K562 (cell line): ENCODE results near the gene PPFIA3. TPM values are rescaled to one million over a fixed set of nuclear protein-coding genes. Genes with fewer than 3 reads are reported as not detected.

Experiments
- ATAC-seq: fragments of 200-7000 bp; cut with Tn5 transposase; 3 replicates; pipeline ENCODE4 v1.9.1; 2020; ENCODE audit warnings: moderate library complexity
- BruUV-seq: library from RNA; stranded (reverse); fragments of 400-500 nt; replicated peaks from 2 replicates; lab custom pipeline; 2021; lab: Mats Ljungman, UMichigan
- CTCF ChIA-PET: fragments of 300-600 bp; formaldehyde crosslinking; extraction: SDS; loops from one replicate; lab custom pipeline; 2021; ENCODE audit warnings: low intra/inter-chr PET ratio; lab: Yijun Ruan, JAX
- POLR2A ChIA-PET: fragments of 300-600, 350-650 bp; sonication (Branson Sonifier 250); formaldehyde crosslinking; extraction: SDS; loops from one replicate; lab custom pipeline; 2021; ENCODE audit warnings: antibody characterized with exemption, inconsistent platforms; lab: Yijun Ruan, JAX
- DNase-seq, 4 experiments: peaks; one replicate each; pipeline versions ENCODE4 v3.0.0 to v3.0.0-alpha.2; 2011 to 2018; ENCODE audit warnings: low spot score in 3 of 4, mixed read lengths in 3 of 4; ENCODE audit errors: extremely low read depth in 1 of 4
- FAIRE-seq: peaks from 2 replicates; lab custom pipeline; 2011; peaks lifted over from hg19 to GRCh38; lab: Jason Lieb, UNC
- H2AFZ ChIP-seq: 2 replicates; pipeline ENCODE4 v1.6.0; 2011; ENCODE audit warnings: low read depth, low read length, control low read depth, inconsistent platforms
- H3K27ac ChIP-seq: fragments of 200-600 bp; 3 replicates; pipeline ENCODE4 v1.8.0; 2011; ENCODE audit warnings: low read depth, mild to moderate bottlenecking, control low read depth, inconsistent platforms, low read length, moderate library complexity, mixed read lengths; ENCODE audit errors: extremely low read depth
- H3K27me3 ChIP-seq, 2 experiments: fragments of 300-600 bp in 1 of 2; 2 replicates in 1 of 2; 3 replicates in 1 of 2; pipeline versions ENCODE4 v1.6.0 to v1.8.0; 2011; ENCODE audit warnings: inconsistent platforms in 2 of 2, low read length in 2 of 2, mild to moderate bottlenecking in 1 of 2, mixed read lengths in 1 of 2, moderate library complexity in 1 of 2; ENCODE audit not compliant: control insufficient read depth in 2 of 2, insufficient read depth in 2 of 2
- H3K36me3 ChIP-seq: fragments of 300-600 bp; 3 replicates; pipeline ENCODE4 v1.8.0; 2011; ENCODE audit warnings: mild to moderate bottlenecking, low read length, inconsistent platforms; ENCODE audit not compliant: control insufficient read depth, insufficient read depth
- H3K4me1 ChIP-seq, 2 experiments: fragments of 200-600 bp in 1 of 2; replicated peaks in 1 of 2; 2 replicates in 1 of 2; 3 replicates in 1 of 2; pipeline versions ENCODE4 v1.5.1 to v1.8.0; 2011; ENCODE audit warnings: inconsistent platforms in 2 of 2, low read length in 2 of 2, mild to moderate bottlenecking in 1 of 2, mixed read lengths in 1 of 2, moderate library complexity in 1 of 2; ENCODE audit not compliant: control insufficient read depth in 2 of 2, insufficient read depth in 2 of 2
- H3K4me2 ChIP-seq: 2 replicates; pipeline ENCODE4 v1.6.1; 2011; ENCODE audit warnings: low read length, control low read depth, inconsistent platforms, mixed read lengths; ENCODE audit not compliant: insufficient read depth
- H3K4me3 ChIP-seq: fragments of 200-600 bp; sonication (generic), shearing (Covaris generic); 2 replicates; pipeline ENCODE4 v1.5.1; 2016; ENCODE audit warnings: control low read depth, inconsistent platforms
- H3K79me2 ChIP-seq: fragments of 200-600 bp; 3 replicates; pipeline ENCODE4 v1.8.0; 2011; ENCODE audit warnings: low read length, inconsistent platforms; ENCODE audit not compliant: control insufficient read depth, insufficient read depth
- H3K9ac ChIP-seq, 2 experiments: 2 replicates each; pipeline versions ENCODE4 v1.6.0 to v1.6.1; 2011; ENCODE audit warnings: low read depth in 2 of 2, low read length in 2 of 2, control low read depth in 1 of 2, inconsistent platforms in 1 of 2, mild to moderate bottlenecking in 1 of 2, mixed read lengths in 1 of 2; ENCODE audit not compliant: insufficient read depth in 1 of 2
- H3K9me1 ChIP-seq: one replicate; pipeline ENCODE4 v1.6.0; 2011; ENCODE audit warnings: inconsistent platforms, mild to moderate bottlenecking, low read length, moderate library complexity; ENCODE audit not compliant: control insufficient read depth, insufficient read depth
- H3K9me3 ChIP-seq: replicated peaks from 2 replicates; pipeline ENCODE4 v1.5.1; 2011; ENCODE audit warnings: low read depth, low read length, inconsistent platforms; ENCODE audit not compliant: control insufficient read depth, insufficient read depth
- H4K20me1 ChIP-seq: replicated peaks from 2 replicates; pipeline ENCODE4 v1.6.1; 2011; ENCODE audit warnings: low read length, inconsistent platforms, mixed read lengths; ENCODE audit not compliant: control insufficient read depth, insufficient read depth
- CBX1 ChIP-seq: sonication (generic); IDR thresholded peaks from 2 replicates; pipeline ENCODE4 v1.6.1; 2016; ENCODE audit warnings: antibody characterized with exemption, low read depth, mild to moderate bottlenecking
- EP300 ChIP-seq: IDR thresholded peaks from 2 replicates; pipeline ENCODE4 v1.6.1; 2012; ENCODE audit warnings: low read length, improper control_type of control experiment
- FOSL1 ChIP-seq: fragments of 200-800 bp; sonication (Bioruptor generic); conservative IDR thresholded peaks from 2 replicates; pipeline ENCODE4 v1.6.1; 2016; ENCODE audit warnings: missing genetic modification characterization, missing compliant biosample characterization
- HBP1 ChIP-seq: fragments of 450-650 bp; formaldehyde crosslinking; IDR thresholded peaks from 2 replicates; pipeline ENCODE4 v1.4.0; 2022; ENCODE audit warnings: missing genetic modification characterization
- JUND ChIP-seq, 2 experiments: IDR thresholded peaks; 2 replicates in 1 of 2; 3 replicates in 1 of 2; pipeline ENCODE4 v1.6.1; 2011; ENCODE audit warnings: borderline replicate concordance in 2 of 2, low read depth in 2 of 2, low read length in 2 of 2, improper control_type of control experiment in 1 of 2, missing biosample characterization in 1 of 2, missing genetic modification characterization in 1 of 2, missing genetic modification reagents in 1 of 2
- MAZ ChIP-seq, 2 experiments: fragments of 450-650 bp in 1 of 2; sonication (generic) in 1 of 2; formaldehyde crosslinking; IDR thresholded peaks in 1 of 2; conservative IDR thresholded peaks in 1 of 2; 2 replicates each; pipeline versions ENCODE4 v1.4.0 to v1.5.0; 2020; ENCODE audit warnings: mild to moderate bottlenecking in 1 of 2, missing genetic modification reagents in 1 of 2
- MED1 ChIP-seq: sonication (generic); formaldehyde crosslinking; IDR thresholded peaks from 2 replicates; pipeline ENCODE4 v1.8.1; 2023; ENCODE audit warnings: missing genetic modification reagents, borderline replicate concordance
- NRF1 ChIP-seq, 2 experiments: fragments of 450-650 bp; IDR thresholded peaks in 1 of 2; conservative IDR thresholded peaks in 1 of 2; 2 replicates each; pipeline ENCODE4 v1.6.1; 2014; ENCODE audit warnings: mild to moderate bottlenecking in 2 of 2
- PTBP1 ChIP-seq: fragments of 200-400 bp; formaldehyde crosslinking; IDR thresholded peaks from 2 replicates; pipeline ENCODE4 v1.6.1; 2017; ENCODE audit warnings: low read depth, low read length
- RBFOX2 ChIP-seq: fragments of 200-400 bp; formaldehyde crosslinking; IDR thresholded peaks from 2 replicates; pipeline ENCODE4 v1.6.1; 2017; ENCODE audit warnings: low read depth, mild to moderate bottlenecking, low read length, moderate library complexity
- SP1 ChIP-seq: sonication (generic); formaldehyde crosslinking; IDR thresholded peaks from 2 replicates; pipeline ENCODE4 v1.8.1; 2022; ENCODE audit warnings: mild to moderate bottlenecking, missing genetic modification reagents
- ZBTB33 ChIP-seq: sonication (generic); formaldehyde crosslinking; IDR thresholded peaks from 2 replicates; pipeline ENCODE4 v1.8.1; 2023; ENCODE audit warnings: mild to moderate bottlenecking, missing genetic modification reagents
- ZFP1 ChIP-seq: fragments of 450-650 bp; formaldehyde crosslinking; IDR thresholded peaks from 2 replicates; pipeline ENCODE4 v1.4.0; 2020; ENCODE audit warnings: mild to moderate bottlenecking, mixed read lengths
- ZNF146 ChIP-seq: IDR thresholded peaks from one replicate; pipeline ENCODE4 v1.6.1; 2018; ENCODE audit warnings: missing compliant biosample characterization; ENCODE audit not compliant: unreplicated experiment
- WGBS: fragments of 100-300 bp; shearing (Covaris generic); methylation state at CpG from one replicate; pipeline ENCODE4 v1.1.6; 2016; ENCODE audit warnings: low coverage, mixed read lengths; ENCODE audit not compliant: insufficient coverage; ENCODE audit errors: missing lambda C conversion rate; 5-methylcytosine and 5-hydroxymethylcytosine counted together
- in situ Hi-C: fragments of 300-500 bp; cut with MboI; formaldehyde crosslinking; loops from 4 replicates; pipeline ENCODE4 v1.15.0; 2018; ENCODE audit warnings: inconsistent platforms, mixed read lengths
- intact Hi-C: fragments of 100-400 bp; cut with micrococcal nuclease; formaldehyde crosslinking; loops from 2 replicates; pipeline ENCODE4 v1.14.2; 2022
- polyA plus RNA-seq, 8 experiments: library from polyadenylated mRNA; depleted of rRNA in 4 of 8; stranded (reverse) in 5 of 8; unstranded in 3 of 8; fragments of >200 nt; fragmentation: Nextera tagmentation in 2 of 8; fragmentation: Illumina TruSeq in 1 of 8; extraction: Ambion mirVana in 2 of 8; extraction: Trizol in 1 of 8; gene quantifications; 2 replicates each; pipeline versions ENCODE4 v1.2.1 to v1.2.3, GENCODE V29; 2011 to 2014; ENCODE audit warnings: inconsistent platforms in 1 of 8, missing spikeins in 1 of 8
- total RNA-seq, 7 experiments: library from RNA; depleted of rRNA in 6 of 7; stranded (reverse); fragments of >200 nt in 6 of 7; fragmentation: Illumina TruSeq in 2 of 7; extraction: Trizol in 2 of 7; gene quantifications; 2 replicates each; pipeline versions ENCODE4 v1.2.1 to v1.2.3, GENCODE V29; 2011 to 2021; ENCODE audit warnings: low replicate concordance in 1 of 7
- TF ChIP-seq, protein P1 (sequence below): fragments of 250-450 bp; sonication (Bioruptor Pico); IDR thresholded peaks from 2 replicates; pipeline ENCODE4 v1.4.0; 2020; ENCODE audit warnings: mild to moderate bottlenecking, moderate library complexity

Gene PPFIA3
- total and polyA plus RNA-seq, 9 of the 15 experiments (the other 6 are each of a cell fraction or from before 2014, with no cell fraction given): 0.10 to 53.0 (median 17.6) TPM

DNA sequence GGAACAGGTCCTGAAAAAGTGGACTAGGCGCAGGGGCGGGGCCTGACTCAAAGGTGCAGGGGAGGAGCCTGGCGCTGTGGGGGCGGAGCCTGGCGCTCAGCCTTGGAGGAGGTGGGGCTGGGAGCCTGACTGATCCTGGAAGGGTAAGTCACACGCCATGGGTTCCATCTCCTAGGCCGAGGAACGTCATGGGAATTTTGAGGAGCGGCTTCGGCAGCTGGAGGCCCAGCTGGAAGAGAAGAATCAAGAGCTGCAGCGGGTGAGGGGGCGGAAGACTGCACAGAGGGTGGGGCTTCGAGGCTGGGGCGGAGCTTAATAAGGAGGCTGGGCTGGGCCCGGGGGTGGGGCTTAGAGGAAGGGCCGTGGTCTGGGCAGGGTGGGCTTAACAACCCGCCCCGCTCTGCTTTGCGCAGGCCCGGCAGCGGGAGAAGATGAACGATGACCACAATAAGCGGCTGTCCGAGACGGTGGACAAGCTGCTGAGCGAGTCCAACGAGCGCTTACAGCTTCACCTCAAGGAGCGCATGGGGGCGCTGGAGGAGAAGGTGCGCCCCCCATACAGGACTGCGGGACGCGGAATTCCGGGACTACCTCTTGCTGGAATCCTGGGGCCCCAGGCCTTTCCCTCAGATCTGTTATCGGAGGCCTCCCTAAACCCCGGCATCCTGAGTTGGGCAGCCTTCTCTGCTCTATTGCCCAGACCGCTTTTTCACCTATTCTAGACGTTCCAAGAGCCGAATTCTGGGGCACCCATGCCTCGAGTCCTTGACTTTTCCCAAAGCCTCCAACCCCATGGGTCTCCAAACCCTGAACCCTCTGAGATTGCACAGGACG lies 14.5 kb downstream of the PPFIA3 start:
- DNase-seq (peak; percentile 70 to 81 (median 76)), FAIRE-seq (peak; percentile 83), ATAC-seq (peak; percentile 87)
- Histone ChIP-seq H3K4me2 (peak overlapping the region; percentile 62), H3K9me3 (no peaks in the 10 kb centered on the region), H3K36me3 (peaks cover 60% of the 10 kb centered on the region; the same call in 2 of the 3 replicates), H3K4me3 (peak overlapping the region; percentile 23), H3K27me3 (no peaks in the 10 kb centered on the region), H2AFZ (peak overlapping the region; percentile 89), H3K4me1 (peaks cover 18 to 65% of the 10 kb centered on the region in 2 experiments), H3K79me2 (peaks cover 12% of the 10 kb centered on the region; the same call in 2 of the 3 replicates), H3K27ac (no peak overlapping the region; the same call in 2 of the 3 replicates), H3K9me1 (no peaks in the 10 kb centered on the region), H4K20me1 (no peaks in the 10 kb centered on the region), H3K9ac (peak overlapping the region in 1 of 2 experiments; percentile 55; a peak in 2 of 4 replicates)
- intact Hi-C loops: no loop called here
- ChIA-PET CTCF (no interaction called here), POLR2A (interaction anchor here (0.6 to 1.1 kb wide), 5 partner anchors 9 to 39 kb away, joined by 3 to 5 read pairs (median 3); no protein-coding TSS in a partner anchor)
- in situ Hi-C loops: no loop called here
- 64% methylated on average over 30 of the region's 42 CpGs for WGBS
- no TSS peak for BruUV-seq
- TF ChIP-seq MED1 (CRISPR knock-in tag): no peak
- no peak for TF ChIP-seq FOSL1
- TF ChIP-seq PTBP1: no peak
- TF ChIP-seq ZFP1 (CRISPR knock-in tag): no peak
- TF ChIP-seq JUND (IDR thresholded peaks at IDR 0.05; ENCODE audit: borderline replicate concordance, low read depth, low read length): no peak
- no peak for TF ChIP-seq JUND (tag; IDR thresholded peaks at IDR 0.05; ENCODE audit: borderline replicate concordance, low read depth, low read length)
- no peak for TF ChIP-seq EP300
- TF ChIP-seq CBX1: no peak
- TF ChIP-seq SP1 (CRISPR knock-in tag): 0 out of 2 replicates have a peak, but pooled peaks have one; percentile 45
- TF ChIP-seq NRF1 (conservative IDR thresholded peaks at IDR 0.05 in 1 of 2, IDR thresholded peaks at IDR 0.05 in 1 of 2): peak; percentile 61 to 64; a peak in 3 of 4 replicates
- TF ChIP-seq MAZ (CRISPR knock-in tag; conservative IDR thresholded peaks at IDR 0.05 in 1 of 2, IDR thresholded peaks at IDR 0.05 in 1 of 2): peak in 1 of 2 experiments; percentile 41; a peak in 1 of 4 replicates
- TF ChIP-seq RBFOX2: peak; percentile 25; the same call in 1 of the 2 replicates
- peak; percentile 92 for TF ChIP-seq ZBTB33 (CRISPR knock-in tag)
- TF ChIP-seq, protein P1, sequence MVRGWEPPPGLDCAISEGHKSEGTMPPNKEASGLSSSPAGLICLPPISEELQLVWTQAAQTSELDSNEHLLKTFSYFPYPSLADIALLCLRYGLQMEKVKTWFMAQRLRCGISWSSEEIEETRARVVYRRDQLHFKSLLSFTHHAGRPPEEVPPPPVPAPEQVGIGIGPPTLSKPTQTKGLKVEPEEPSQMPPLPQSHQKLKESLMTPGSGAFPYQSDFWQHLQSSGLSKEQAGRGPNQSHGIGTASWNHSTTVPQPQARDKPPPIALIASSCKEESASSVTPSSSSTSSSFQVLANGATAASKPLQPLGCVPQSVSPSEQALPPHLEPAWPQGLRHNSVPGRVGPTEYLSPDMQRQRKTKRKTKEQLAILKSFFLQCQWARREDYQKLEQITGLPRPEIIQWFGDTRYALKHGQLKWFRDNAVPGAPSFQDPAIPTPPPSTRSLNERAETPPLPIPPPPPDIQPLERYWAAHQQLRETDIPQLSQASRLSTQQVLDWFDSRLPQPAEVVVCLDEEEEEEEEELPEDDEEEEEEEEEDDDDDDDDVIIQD: no peak
- TF ChIP-seq HBP1 (CRISPR knock-in tag): no peak
- TF ChIP-seq ZNF146 (CRISPR knock-in tag): no peak
